Left lung (tissue), 10 donors: ENCODE data around the gene C1QTNF3. TPM values are rescaled to one million over a fixed set of nuclear protein-coding genes. Genes with fewer than 3 reads are reported as not detected.
"Not testable (repeated sequence)": the region's sequence is repeated elsewhere in the genome, so short reads cannot be mapped to it uniquely, and the experiment has no call there.

Experiments
- ATAC-seq: fragments of 200-7000 bp; cut with Tn5 transposase; one replicate; pipeline ENCODE4 v1.9.1; 2020; ENCODE audit warnings: moderate library complexity
- DNase-seq, 4 donors: peaks; one replicate each; pipeline ENCODE4 v3.0.0-alpha.2; 2013 to 2020
- H3K27ac ChIP-seq, 2 donors: fragments of 200-600 bp; sonication (generic) in 1 of 2; one replicate each; pipeline versions ENCODE4 v1.5.0 to v1.8.0; 2020 to 2021
- H3K27me3 ChIP-seq, 2 donors: fragments of 200-600 bp; sonication (generic) in 1 of 2; one replicate each; pipeline versions ENCODE4 v1.5.0 to v1.8.0; 2020 to 2021
- H3K36me3 ChIP-seq, 2 donors: fragments of 200-600 bp; sonication (generic) in 1 of 2; one replicate each; pipeline versions ENCODE4 v1.5.0 to v1.8.0; 2020 to 2021
- H3K4me1 ChIP-seq, 2 donors: fragments of 200-600 bp; one replicate each; pipeline ENCODE4 v1.8.0; 2021
- H3K4me3 ChIP-seq, 2 donors: fragments of 200-600 bp; sonication (generic) in 1 of 2; one replicate each; pipeline versions ENCODE4 v1.5.0 to v1.8.0; 2020 to 2021; ENCODE audit warnings: mild to moderate bottlenecking in 1 of 2
- H3K9me3 ChIP-seq, 2 donors: fragments of 200-600 bp; sonication (generic) in 1 of 2; one replicate each; pipeline versions ENCODE4 v1.5.0 to v1.8.0; 2020 to 2021
- CTCF ChIP-seq, 2 donors: fragments of 200-600 bp; sonication (generic) in 1 of 2; IDR thresholded peaks; one replicate each; pipeline versions ENCODE4 v1.5.0 to v1.8.0; 2021; ENCODE audit warnings: antibody characterized with exemption in 2 of 2
- intact Hi-C, 2 donors: fragments of 100-400 bp; cut with DNase I; formaldehyde crosslinking; loops; one replicate each; pipeline versions ENCODE4 v1.11.2 to v1.14.2; 2022
- polyA plus RNA-seq, 6 donors: library from polyadenylated mRNA; unstranded; fragments of 120-200 nt; gene quantifications; one replicate each; pipeline ENCODE4 v1.2.1, GENCODE V29; 2013; ENCODE audit not compliant: insufficient read length in 6 of 6
- total RNA-seq, 2 donors: library from RNA; stranded (reverse); fragmentation: NEBNext Ultra II Directional; extraction: Animal tissue kit (Norgen Biotek cat#: 25700); gene quantifications; one replicate each; pipeline ENCODE4 v1.2.1, GENCODE V29; 2021
- donor health status: DM: no; HTN: yes; CAD: no.
- donor health status: DM: no; HTN: no; CAD: no.

The C1QTNF3 gene
- total and polyA plus RNA-seq, 8 donors: 4.5 to 31.1 (median 23.4) TPM

- Histone ChIP-seq H3K9me3 (no peaks in the 10 kb centered on the region), H3K36me3 (no peaks in the 10 kb centered on the region), H3K27me3 (no peaks in the 10 kb centered on the region), H3K27ac (no peak overlapping the region), H3K4me1 (peaks cover 10 to 12% of the 10 kb centered on the region in 2 donors), H3K4me3 (no peak overlapping the region)
- DNase-seq (no peak), ATAC-seq (no peak)
- intact Hi-C loops: no loop called here
- no peak for TF ChIP-seq CTCF (IDR thresholded peaks at IDR 0.05)
Observed at GRCh38 chr5:34011536-34011935, 31.5 kb downstream of the C1QTNF3 start.

GRCh38 chr5:34010146-34010545, 32.9 kb downstream of the C1QTNF3 start:
- H3K27me3 ChIP-seq, DNase-seq, H3K4me3 ChIP-seq, ATAC-seq, intact Hi-C loops, H3K9me3 ChIP-seq, H3K36me3 ChIP-seq, H3K27ac ChIP-seq: not testable (repeated sequence)
- peaks cover 12 to 15% of the 10 kb centered on the region in 2 donors for H3K4me1 ChIP-seq

- no peak for TF ChIP-seq CTCF (IDR thresholded peaks at IDR 0.05)
- ATAC-seq: no peak
- Histone ChIP-seq H3K9me3 (no peaks in the 10 kb centered on the region), H3K36me3 (no peaks in the 10 kb centered on the region), H3K27ac (no peak overlapping the region), H3K4me3 (no peak overlapping the region), H3K4me1 (peaks cover 12 to 15% of the 10 kb centered on the region in 2 donors), H3K27me3 (no peaks in the 10 kb centered on the region)
- intact Hi-C loops: no loop called here
- no peak for DNase-seq
Observed at GRCh38 chr5:34009610-34010009, 33.4 kb downstream of the C1QTNF3 start.

GRCh38 chr5:34008802-34009201, 34.2 kb downstream of the C1QTNF3 start:
- H3K27ac ChIP-seq: peak overlapping the region; percentile 98 to 99
- TF ChIP-seq CTCF (IDR thresholded peaks at IDR 0.05): no peak
- no peaks in the 10 kb centered on the region for H3K36me3 ChIP-seq
- H3K4me3 ChIP-seq: peak overlapping the region; percentile 67 to 71
- DNase-seq (no peak), ATAC-seq (no peak)
- no peaks in the 10 kb centered on the region for H3K9me3 ChIP-seq
- intact Hi-C loops: no loop called here
- peaks cover 12 to 15% of the 10 kb centered on the region in 2 donors for H3K4me1 ChIP-seq
- no peaks in the 10 kb centered on the region for H3K27me3 ChIP-seq

GRCh38 chr5:34007621-34008600, 35.1 kb downstream of the C1QTNF3 start, which contains the start of gene AMACR:
AMACR (minus strand) TSS chr5:34008050; CDS start chr5:34008019, 31 bp downstream.
- DNase-seq (peak; percentile 91 to 99 (median 96)), ATAC-seq (peak; percentile 94)
- Histone ChIP-seq H3K36me3 (peaks cover 0 to 4% of the 10 kb centered on the region in 2 donors), H3K4me1 (peaks cover 12 to 15% of the 10 kb centered on the region in 2 donors), H3K4me3 (peak within 1 kb of the TSS; percentile 67 to 71), H3K27ac (peak within 1 kb of the TSS; percentile 98 to 99), H3K9me3 (no peaks in the 10 kb centered on the region), H3K27me3 (no peaks in the 10 kb centered on the region)
- TF ChIP-seq CTCF (IDR thresholded peaks at IDR 0.05): no peak
- intact Hi-C loops: no loop called here
